Measurements from ENCODE around the gene MCMBP. TPM values are rescaled to one million over a fixed set of nuclear protein-coding genes. Genes with fewer than 3 reads are reported as not detected.
"Not testable (repeated sequence)": the region's sequence is repeated elsewhere in the genome, so short reads cannot be mapped to it uniquely, and the experiment has no call there.

Gene MCMBP
- total RNA-seq, 3 donors from 2014 or later: 49.9 to 56.4 (median 52.2) TPM

- intact Hi-C loops (cut with DNase I; ENCODE audit: low total_unique reads): no loop called here
- Histone ChIP-seq H3K4me3 (no peak overlapping the region), H3K9me3 (no peaks in the 10 kb centered on the region), H3K4me1 (no peaks in the 10 kb centered on the region), H3K27me3 (no peaks in the 10 kb centered on the region), H3K27ac (no peak overlapping the region), H3K36me3 (no peaks in the 10 kb centered on the region)
- no peak for TF ChIP-seq POLR2AphosphoS5 (IDR thresholded peaks at IDR 0.05)
- no peak for DNase-seq (ENCODE audit: low spot score in 2 of 2)
These were observed 76.6 kb downstream of the MCMBP start for GRCh38 chr10:119796039-119796438.

- H3K27me3 ChIP-seq; H3K36me3 ChIP-seq; intact Hi-C loops (cut with DNase I; ENCODE audit: low total_unique reads); H3K27ac ChIP-seq; DNase-seq (ENCODE audit: low spot score in 2 of 2); H3K4me1 ChIP-seq; H3K4me3 ChIP-seq; H3K9me3 ChIP-seq: not testable (repeated sequence)
These were observed 77.5 kb downstream of the MCMBP start for GRCh38 chr10:119795101-119795500.

DNA sequence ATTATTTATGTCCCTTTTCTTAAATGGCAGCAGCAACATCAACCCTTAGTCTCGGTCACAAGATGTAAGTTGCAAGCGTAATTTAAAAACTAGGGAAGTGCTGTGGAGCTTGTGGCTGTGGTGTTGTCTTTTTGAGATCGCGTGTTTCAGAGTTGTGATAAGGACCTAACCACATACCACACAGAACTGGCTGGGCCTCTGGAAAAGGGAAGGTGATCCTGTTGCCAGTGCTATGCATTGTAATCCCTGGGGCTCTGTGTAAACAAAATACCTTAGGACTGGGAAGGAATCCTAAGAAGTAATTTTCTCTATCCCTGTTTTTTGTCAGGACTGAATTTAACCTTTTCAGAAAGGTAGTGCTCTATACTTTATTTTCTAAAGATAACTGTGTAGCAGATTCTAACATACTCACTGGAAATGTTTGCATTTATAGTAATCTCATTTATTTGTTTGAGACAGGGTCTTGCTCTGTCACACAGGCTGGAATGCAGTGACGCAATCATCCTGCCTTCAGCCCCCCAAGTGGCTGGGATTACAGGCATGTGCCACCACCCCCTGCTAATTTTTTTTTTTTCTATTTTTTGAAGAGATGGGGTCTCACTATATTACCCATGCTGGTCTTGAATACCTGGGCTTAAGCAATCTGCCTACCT lies 86.4 kb downstream of the MCMBP start:
- TF ChIP-seq POLR2AphosphoS5 (IDR thresholded peaks at IDR 0.05): no peak
- Histone ChIP-seq H3K4me3 (no peak overlapping the region), H3K9me3 (no peaks in the 10 kb centered on the region), H3K27me3 (no peaks in the 10 kb centered on the region), H3K36me3 (no peaks in the 10 kb centered on the region), H3K4me1 (peaks cover 0 to 4% of the 10 kb centered on the region in 2 donors), H3K27ac (no peak overlapping the region)
- intact Hi-C loops (cut with DNase I; ENCODE audit: low total_unique reads): no loop called here
- DNase-seq (ENCODE audit: low spot score in 2 of 2): no peak

DNA sequence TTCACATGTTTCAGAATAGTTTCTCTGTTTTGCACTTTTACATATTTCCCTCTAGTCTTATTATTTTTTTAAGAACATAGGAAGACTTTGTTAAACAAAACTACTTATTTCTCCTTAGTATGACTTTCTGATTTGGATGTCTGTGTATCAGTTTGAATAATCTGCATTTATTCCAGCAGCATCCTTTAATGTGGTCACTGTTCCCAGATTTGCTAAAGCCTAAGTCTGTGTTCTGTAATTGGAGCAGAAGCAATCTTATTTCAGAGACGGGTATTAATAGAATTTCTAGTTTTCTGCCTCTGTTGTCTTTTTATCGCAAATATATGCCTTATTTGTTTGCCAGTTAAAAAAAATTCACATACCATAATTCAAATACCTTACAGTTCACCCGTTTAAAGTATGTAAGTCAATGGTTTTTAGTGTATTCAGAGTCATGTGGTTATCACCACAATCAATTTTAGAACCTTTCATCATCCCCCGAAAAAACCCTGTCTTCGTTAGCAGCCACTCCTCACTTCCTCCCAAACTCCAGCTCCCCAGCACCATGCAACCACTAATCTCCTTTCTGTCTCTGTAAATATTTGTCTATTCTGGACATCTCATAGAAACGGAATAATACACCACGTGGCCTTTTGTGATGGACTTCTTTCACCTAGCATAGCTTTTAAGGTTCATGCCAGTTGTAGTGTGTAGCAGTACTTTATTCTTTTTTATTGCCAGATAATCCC lies 88.1 kb downstream of the MCMBP start:
- TF ChIP-seq POLR2A (IDR thresholded peaks at IDR 0.05) (no peak), POLR2AphosphoS5 (IDR thresholded peaks at IDR 0.05) (no peak)
- TF ChIP-seq, protein P1, sequence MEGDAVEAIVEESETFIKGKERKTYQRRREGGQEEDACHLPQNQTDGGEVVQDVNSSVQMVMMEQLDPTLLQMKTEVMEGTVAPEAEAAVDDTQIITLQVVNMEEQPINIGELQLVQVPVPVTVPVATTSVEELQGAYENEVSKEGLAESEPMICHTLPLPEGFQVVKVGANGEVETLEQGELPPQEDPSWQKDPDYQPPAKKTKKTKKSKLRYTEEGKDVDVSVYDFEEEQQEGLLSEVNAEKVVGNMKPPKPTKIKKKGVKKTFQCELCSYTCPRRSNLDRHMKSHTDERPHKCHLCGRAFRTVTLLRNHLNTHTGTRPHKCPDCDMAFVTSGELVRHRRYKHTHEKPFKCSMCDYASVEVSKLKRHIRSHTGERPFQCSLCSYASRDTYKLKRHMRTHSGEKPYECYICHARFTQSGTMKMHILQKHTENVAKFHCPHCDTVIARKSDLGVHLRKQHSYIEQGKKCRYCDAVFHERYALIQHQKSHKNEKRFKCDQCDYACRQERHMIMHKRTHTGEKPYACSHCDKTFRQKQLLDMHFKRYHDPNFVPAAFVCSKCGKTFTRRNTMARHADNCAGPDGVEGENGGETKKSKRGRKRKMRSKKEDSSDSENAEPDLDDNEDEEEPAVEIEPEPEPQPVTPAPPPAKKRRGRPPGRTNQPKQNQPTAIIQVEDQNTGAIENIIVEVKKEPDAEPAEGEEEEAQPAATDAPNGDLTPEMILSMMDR (IDR thresholded peaks at IDR 0.05): no peak
- Histone ChIP-seq H3K9me3 (no peaks in the 10 kb centered on the region), H3K36me3 (no peaks in the 10 kb centered on the region), H3K4me3 (no peak overlapping the region), H3K4me1 (peaks cover 0 to 4% of the 10 kb centered on the region in 2 donors), H3K27me3 (no peaks in the 10 kb centered on the region), H3K27ac (no peak overlapping the region)
- intact Hi-C loops (cut with DNase I; ENCODE audit: low total_unique reads): no loop called here
- DNase-seq (ENCODE audit: low spot score in 2 of 2): no peak

DNA sequence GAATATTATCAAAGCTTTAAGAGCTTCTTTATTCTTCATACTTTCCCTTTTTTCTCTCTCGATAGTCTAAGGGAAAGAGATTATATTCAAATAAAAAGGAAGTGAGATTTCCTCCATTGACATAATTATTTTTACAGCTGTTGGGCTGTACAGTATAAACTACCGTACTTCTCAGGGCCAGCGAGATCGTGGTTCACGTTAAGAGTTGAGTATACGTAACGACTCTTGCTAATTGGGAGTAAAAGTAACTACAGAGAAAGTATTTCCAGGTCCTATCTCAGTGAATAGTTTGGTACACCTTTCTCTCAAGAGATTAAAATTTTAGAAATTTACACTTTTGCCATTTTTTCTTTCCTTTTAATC lies 89.0 kb downstream of the MCMBP start:
- DNase-seq (ENCODE audit: low spot score in 2 of 2): no peak
- intact Hi-C loops (cut with DNase I; ENCODE audit: low total_unique reads): no loop called here

DNA sequence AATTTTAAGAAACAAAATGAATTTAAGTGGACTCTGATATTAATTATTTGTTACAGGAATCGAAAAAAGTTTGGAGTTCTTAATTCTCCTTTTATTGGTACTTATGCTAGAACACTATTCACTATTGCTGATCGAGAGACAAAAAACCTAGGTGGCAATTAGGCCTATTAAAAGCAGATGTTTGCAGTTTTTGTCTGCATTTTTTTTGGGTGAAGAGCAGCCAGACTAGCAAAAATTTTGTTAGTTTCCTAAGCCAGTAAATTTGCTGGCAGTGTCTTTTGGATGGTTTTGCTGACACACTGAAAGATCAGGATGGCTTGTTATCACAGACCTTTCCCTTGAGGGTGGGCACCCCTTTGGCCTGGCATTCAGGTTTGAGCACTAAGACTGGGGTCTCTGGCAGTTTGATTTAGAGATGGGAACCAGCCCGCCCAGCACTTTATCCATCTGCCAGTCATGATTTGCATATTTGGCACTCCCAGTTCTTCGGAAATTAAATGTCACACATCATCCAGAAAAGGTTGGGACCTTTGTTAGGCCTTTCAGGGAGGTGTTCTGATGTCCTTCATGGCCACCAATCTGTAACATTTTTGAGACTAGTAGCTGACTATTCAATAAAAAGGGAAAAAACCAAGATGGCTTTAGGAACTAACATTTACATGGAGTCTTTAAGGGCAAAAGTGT lies 89.5 kb downstream of the MCMBP start:
- H3K27me3 ChIP-seq: no peaks in the 10 kb centered on the region
- no peak overlapping the region for H3K27ac ChIP-seq
- no peaks in the 10 kb centered on the region for H3K36me3 ChIP-seq
- TF ChIP-seq POLR2AphosphoS5 (IDR thresholded peaks at IDR 0.05): no peak
- TF ChIP-seq POLR2A (IDR thresholded peaks at IDR 0.05): no peak
- TF ChIP-seq, protein P1 (IDR thresholded peaks at IDR 0.05): no peak
- H3K9me3 ChIP-seq: no peaks in the 10 kb centered on the region
- intact Hi-C loops (cut with DNase I; ENCODE audit: low total_unique reads): no loop called here
- H3K4me3 ChIP-seq: no peak overlapping the region
- peaks cover 0 to 4% of the 10 kb centered on the region in 2 donors for H3K4me1 ChIP-seq
- no peak for DNase-seq (ENCODE audit: low spot score in 2 of 2)

More for the DNA sequence above, 89.0 kb downstream of the MCMBP start:
- H3K27me3 ChIP-seq: no peaks in the 10 kb centered on the region
- peaks cover 0 to 4% of the 10 kb centered on the region in 2 donors for H3K4me1 ChIP-seq
- H3K4me3 ChIP-seq: no peak overlapping the region
- H3K36me3 ChIP-seq: no peaks in the 10 kb centered on the region
- TF ChIP-seq POLR2A (IDR thresholded peaks at IDR 0.05) (no peak), POLR2AphosphoS5 (IDR thresholded peaks at IDR 0.05) (no peak)
- TF ChIP-seq, protein P1 (IDR thresholded peaks at IDR 0.05): no peak
- H3K9me3 ChIP-seq: no peaks in the 10 kb centered on the region
- H3K27ac ChIP-seq: no peak overlapping the region
